ENCODE measurements around the gene ABCA13. TPM values are rescaled to one million over a fixed set of nuclear protein-coding genes. Genes with fewer than 3 reads are reported as not detected.

ABCA13 gene
- total RNA-seq, 1 donor from 2014 or later = not detected

GRCh38 chr7:48505051-48505450 lies 333.8 kb downstream of the ABCA13 start:
- Mint-ChIP-seq H3K36me3 (ENCODE audit: low read depth) (no peaks in the 10 kb centered on the region), H3K9me3 (no peaks in the 10 kb centered on the region), H3K4me3 (no peak overlapping the region), H3K4me1 (no peaks in the 10 kb centered on the region), H3K27me3 (no peaks in the 10 kb centered on the region), H3K27ac (no peak overlapping the region)
- no peak for DNase-seq
- intact Hi-C loops (cut with micrococcal nuclease) = no loop called here

GRCh38 chr7:48505466-48505865 lies 334.2 kb downstream of the ABCA13 start:
- DNase-seq = peak; percentile 4
- Mint-ChIP-seq H3K4me3 (no peak overlapping the region), H3K27ac (no peak overlapping the region), H3K27me3 (no peaks in the 10 kb centered on the region), H3K4me1 (no peaks in the 10 kb centered on the region), H3K9me3 (no peaks in the 10 kb centered on the region), H3K36me3 (ENCODE audit: low read depth) (no peaks in the 10 kb centered on the region)
- intact Hi-C loops (cut with micrococcal nuclease) = no loop called here

- H3K4me3 Mint-ChIP-seq = no peak overlapping the region
- DNase-seq = no peak
- no peaks in the 10 kb centered on the region for H3K9me3 Mint-ChIP-seq
- no peaks in the 10 kb centered on the region for H3K36me3 Mint-ChIP-seq (ENCODE audit: low read depth)
- intact Hi-C loops (cut with micrococcal nuclease) = no loop called here
- no peak overlapping the region for H3K27ac Mint-ChIP-seq
- H3K4me1 Mint-ChIP-seq = no peaks in the 10 kb centered on the region
- peaks cover 2% of the 10 kb centered on the region for H3K27me3 Mint-ChIP-seq
Observed at GRCh38 chr7:48506569-48506968, 335.3 kb downstream of the ABCA13 start.

GRCh38 chr7:48511080-48511479 lies 339.8 kb downstream of the ABCA13 start:
- intact Hi-C loops (cut with micrococcal nuclease) = no loop called here
- Mint-ChIP-seq H3K4me1 (no peaks in the 10 kb centered on the region), H3K9me3 (no peaks in the 10 kb centered on the region), H3K27ac (no peak overlapping the region), H3K36me3 (ENCODE audit: low read depth) (no peaks in the 10 kb centered on the region), H3K4me3 (no peak overlapping the region), H3K27me3 (peaks cover 2% of the 10 kb centered on the region)
- no peak for DNase-seq

DNA sequence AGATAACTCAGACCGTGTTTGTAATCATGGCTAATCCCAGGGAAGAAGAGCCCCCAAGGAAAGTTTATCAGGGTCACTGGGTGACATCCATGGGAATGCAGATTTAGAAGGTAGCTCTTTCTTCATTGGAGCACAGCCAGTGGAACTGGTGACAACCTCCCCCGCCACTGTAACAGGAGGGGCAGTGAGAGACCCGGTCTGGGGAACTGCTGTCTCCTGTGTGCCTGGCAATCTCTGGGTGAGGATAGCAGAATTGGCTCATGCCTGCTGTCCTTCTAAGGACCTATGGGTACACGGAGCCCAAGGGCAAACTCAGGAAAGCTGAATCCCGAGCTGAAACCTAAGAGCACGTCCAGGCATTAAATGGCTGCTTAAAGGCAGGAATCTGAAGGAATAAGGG lies 341.6 kb downstream of the ABCA13 start:
- no peak overlapping the region for H3K27ac Mint-ChIP-seq
- intact Hi-C loops (cut with micrococcal nuclease) = no loop called here
- H3K9me3 Mint-ChIP-seq = no peaks in the 10 kb centered on the region
- H3K27me3 Mint-ChIP-seq = peaks cover 2% of the 10 kb centered on the region
- H3K36me3 Mint-ChIP-seq (ENCODE audit: low read depth) = no peaks in the 10 kb centered on the region
- no peaks in the 10 kb centered on the region for H3K4me1 Mint-ChIP-seq
- no peak overlapping the region for H3K4me3 Mint-ChIP-seq
- no peak for DNase-seq

GRCh38 chr7:48515171-48515570 lies 343.9 kb downstream of the ABCA13 start:
- Mint-ChIP-seq H3K9me3 (no peaks in the 10 kb centered on the region), H3K27me3 (peaks cover 2% of the 10 kb centered on the region), H3K4me1 (no peaks in the 10 kb centered on the region), H3K27ac (no peak overlapping the region), H3K36me3 (ENCODE audit: low read depth) (no peaks in the 10 kb centered on the region), H3K4me3 (no peak overlapping the region)
- DNase-seq = peak; percentile 5
- intact Hi-C loops (cut with micrococcal nuclease) = no loop called here

DNA sequence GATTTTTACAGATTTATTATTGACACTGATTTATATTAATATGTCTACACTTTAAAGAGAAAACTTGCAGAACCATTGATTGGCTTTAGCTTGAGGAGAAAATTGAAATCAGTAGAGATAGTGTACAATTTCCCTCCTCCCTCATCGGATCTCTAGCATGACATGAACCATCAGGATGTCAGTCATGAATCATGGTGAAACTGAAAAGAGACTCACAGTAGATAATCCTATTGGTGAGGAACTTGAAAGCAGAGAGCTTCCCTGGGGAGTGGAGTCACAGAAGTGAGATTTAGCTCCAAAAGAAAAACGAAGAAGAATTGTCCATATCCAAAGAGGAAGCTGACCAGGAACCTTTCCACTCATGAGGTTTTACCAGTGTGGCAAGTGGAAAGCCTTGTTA lies 346.8 kb downstream of the ABCA13 start:
- Mint-ChIP-seq H3K9me3 (no peaks in the 10 kb centered on the region), H3K4me3 (no peak overlapping the region), H3K27me3 (no peaks in the 10 kb centered on the region), H3K27ac (no peak overlapping the region), H3K36me3 (ENCODE audit: low read depth) (no peaks in the 10 kb centered on the region), H3K4me1 (no peaks in the 10 kb centered on the region)
- intact Hi-C loops (cut with micrococcal nuclease) = no loop called here
- DNase-seq = peak; percentile 4

GRCh38 chr7:48522692-48523091 lies 351.4 kb downstream of the ABCA13 start:
- DNase-seq = peak; percentile 21
- Mint-ChIP-seq H3K36me3 (ENCODE audit: low read depth) (no peaks in the 10 kb centered on the region), H3K9me3 (no peaks in the 10 kb centered on the region), H3K27me3 (no peaks in the 10 kb centered on the region), H3K4me3 (no peak overlapping the region), H3K4me1 (no peaks in the 10 kb centered on the region), H3K27ac (no peak overlapping the region)
- intact Hi-C loops (cut with micrococcal nuclease) = no loop called here

GRCh38 chr7:48525736-48526732 lies 354.8 kb downstream of the ABCA13 start:
- no peaks in the 10 kb centered on the region for H3K9me3 Mint-ChIP-seq
- H3K4me3 Mint-ChIP-seq = no peak overlapping the region
- H3K4me1 Mint-ChIP-seq = no peaks in the 10 kb centered on the region
- H3K27ac Mint-ChIP-seq = no peak overlapping the region
- H3K36me3 Mint-ChIP-seq (ENCODE audit: low read depth) = no peaks in the 10 kb centered on the region
- intact Hi-C loops (cut with micrococcal nuclease) = no loop called here
- DNase-seq = peak; percentile 10
- no peaks in the 10 kb centered on the region for H3K27me3 Mint-ChIP-seq

GRCh38 chr7:48528646-48529045 lies 357.4 kb downstream of the ABCA13 start:
- no peaks in the 10 kb centered on the region for H3K4me1 Mint-ChIP-seq
- no peaks in the 10 kb centered on the region for H3K9me3 Mint-ChIP-seq
- H3K36me3 Mint-ChIP-seq (ENCODE audit: low read depth) = no peaks in the 10 kb centered on the region
- no peaks in the 10 kb centered on the region for H3K27me3 Mint-ChIP-seq
- H3K4me3 Mint-ChIP-seq = no peak overlapping the region
- no peak overlapping the region for H3K27ac Mint-ChIP-seq
- intact Hi-C loops (cut with micrococcal nuclease) = no loop called here
- DNase-seq = no peak

- Mint-ChIP-seq H3K36me3 (ENCODE audit: low read depth) (no peaks in the 10 kb centered on the region), H3K27me3 (no peaks in the 10 kb centered on the region), H3K9me3 (peaks cover 6% of the 10 kb centered on the region), H3K4me1 (no peaks in the 10 kb centered on the region), H3K4me3 (no peak overlapping the region), H3K27ac (no peak overlapping the region)
- no peak for DNase-seq
- intact Hi-C loops (cut with micrococcal nuclease) = no loop called here
Observed at GRCh38 chr7:48537561-48537960, 366.3 kb downstream of the ABCA13 start.

DNA sequence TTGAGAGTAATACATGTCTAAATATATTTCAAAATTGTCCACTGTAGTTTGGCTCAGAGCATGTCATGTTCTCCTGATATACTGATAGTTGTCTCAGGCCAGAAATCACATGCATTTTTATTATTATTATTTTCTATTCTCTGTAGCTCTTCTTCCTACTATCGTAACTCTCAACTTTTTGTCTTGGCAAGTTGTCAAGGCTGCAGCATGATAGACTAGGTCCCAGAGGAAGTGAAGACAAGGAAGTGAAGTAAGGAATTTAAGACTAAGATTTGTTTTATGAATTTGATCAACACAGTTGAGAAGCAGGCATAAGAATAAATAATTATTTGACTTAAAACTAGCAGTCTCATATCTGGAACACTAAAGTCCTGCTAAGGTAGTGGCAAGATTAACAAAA lies 369.5 kb downstream of the ABCA13 start:
- H3K4me3 Mint-ChIP-seq = no peak overlapping the region
- H3K27ac Mint-ChIP-seq = no peak overlapping the region
- H3K9me3 Mint-ChIP-seq = peaks cover 6% of the 10 kb centered on the region

DNA sequence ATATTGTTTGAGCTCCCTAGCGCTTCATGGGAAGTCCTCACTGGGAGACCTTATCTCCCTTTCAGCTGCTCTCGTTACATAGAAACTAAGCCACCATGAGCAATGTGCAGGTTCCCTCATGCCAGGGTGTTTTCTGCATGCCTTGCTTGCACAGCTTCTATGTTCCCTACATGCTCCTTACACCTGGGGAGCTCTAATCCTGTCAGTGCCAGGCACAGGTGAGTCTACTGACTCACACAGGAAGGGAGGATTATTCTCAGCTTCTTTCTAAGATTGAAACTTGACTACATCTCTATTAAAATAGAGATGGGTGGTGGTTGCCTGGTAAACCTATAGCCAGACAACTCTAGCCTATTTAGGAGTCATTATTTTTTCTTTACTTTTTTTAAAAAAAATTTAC lies 377.4 kb downstream of the ABCA13 start:
- Mint-ChIP-seq H3K27me3 (no peaks in the 10 kb centered on the region), H3K4me1 (no peaks in the 10 kb centered on the region), H3K27ac (no peak overlapping the region), H3K9me3 (peaks cover 8% of the 10 kb centered on the region), H3K36me3 (ENCODE audit: low read depth) (no peaks in the 10 kb centered on the region), H3K4me3 (no peak overlapping the region)
- DNase-seq = no peak
- intact Hi-C loops (cut with micrococcal nuclease) = no loop called here

More for the DNA sequence above, 369.5 kb downstream of the ABCA13 start:
- intact Hi-C loops (cut with micrococcal nuclease) = no loop called here
- Mint-ChIP-seq H3K4me1 (no peaks in the 10 kb centered on the region), H3K27me3 (no peaks in the 10 kb centered on the region), H3K36me3 (ENCODE audit: low read depth) (no peaks in the 10 kb centered on the region)
- no peak for DNase-seq

DNA sequence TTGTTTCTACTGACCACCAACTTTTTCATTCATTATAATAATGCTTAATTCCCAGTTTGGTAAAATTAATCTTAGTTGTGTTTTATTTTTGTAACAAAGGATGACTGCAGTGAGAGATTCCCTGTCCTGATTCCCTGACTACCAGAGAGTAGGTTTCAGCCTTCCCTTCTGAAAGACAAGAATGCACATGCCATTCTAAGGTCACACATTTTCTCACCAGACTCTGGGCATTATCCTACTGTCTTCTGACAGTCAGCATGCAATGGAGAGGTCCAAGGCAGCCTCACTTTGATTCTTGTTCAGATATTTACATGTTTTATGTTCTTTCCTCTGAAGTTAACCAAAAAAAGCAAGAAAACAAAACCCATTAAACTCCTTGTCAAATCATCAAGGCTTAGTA lies 380.4 kb downstream of the ABCA13 start:
- no peaks in the 10 kb centered on the region for H3K4me1 Mint-ChIP-seq
- H3K4me3 Mint-ChIP-seq = no peak overlapping the region
- intact Hi-C loops (cut with micrococcal nuclease) = no loop called here
- peaks cover 8% of the 10 kb centered on the region for H3K9me3 Mint-ChIP-seq
- no peaks in the 10 kb centered on the region for H3K27me3 Mint-ChIP-seq
- no peaks in the 10 kb centered on the region for H3K36me3 Mint-ChIP-seq (ENCODE audit: low read depth)
- DNase-seq = no peak
- H3K27ac Mint-ChIP-seq = no peak overlapping the region

DNA sequence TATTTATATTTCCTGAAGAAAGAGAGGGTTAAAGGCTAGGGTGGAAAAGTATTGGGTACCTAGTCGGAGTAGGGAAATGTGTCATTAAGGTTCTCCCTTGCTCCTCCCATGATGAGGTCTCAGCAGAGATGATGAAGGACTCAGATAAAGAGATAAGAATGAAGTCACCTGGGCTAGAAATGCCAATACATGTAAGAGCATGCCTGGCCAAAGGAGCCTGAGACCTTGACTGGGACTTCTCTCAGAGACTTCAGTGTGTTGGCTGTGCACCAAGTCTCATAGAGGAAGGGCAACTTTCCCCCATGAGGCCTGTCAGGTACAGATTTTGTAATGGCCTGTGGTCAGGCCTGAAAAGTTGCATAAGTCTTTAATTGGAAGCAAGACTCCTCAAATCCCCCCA lies 392.1 kb downstream of the ABCA13 start:
- no peaks in the 10 kb centered on the region for H3K9me3 Mint-ChIP-seq
- no peaks in the 10 kb centered on the region for H3K4me1 Mint-ChIP-seq
- no peaks in the 10 kb centered on the region for H3K36me3 Mint-ChIP-seq (ENCODE audit: low read depth)
- no peak overlapping the region for H3K27ac Mint-ChIP-seq
- intact Hi-C loops (cut with micrococcal nuclease) = no loop called here
- H3K4me3 Mint-ChIP-seq = no peak overlapping the region
- H3K27me3 Mint-ChIP-seq = no peaks in the 10 kb centered on the region
- DNase-seq = no peak

Measured in activated CD4-positive, alpha-beta T cell treated with anti-CD3 and anti-CD28 coated beads, Interleukin-2, amount 10 ng/mL, durations not matched to agents 24 days and 14 days (primary cell).